NB4 (cell line): Measurements from ENCODE around the gene ZNF423.

ENCODE experiments used
- CTCF ChIP-seq: IDR thresholded peaks from one replicate; pipeline ENCODE4 v1.5.1; 2012; ENCODE audit warnings: low read depth, low read length
- MYC ChIP-seq: IDR thresholded peaks from 2 replicates; pipeline ENCODE4 v1.6.1; 2011; ENCODE audit warnings: low read depth, low read length
- POLR2A ChIP-seq: IDR thresholded peaks from 2 replicates; pipeline ENCODE4 v1.6.1; 2011; ENCODE audit warnings: mild to moderate bottlenecking; ENCODE audit not compliant: insufficient read length; ENCODE audit errors: extremely low read depth

GRCh38 chr16:49587511-49587910, 268.4 kb downstream of the ZNF423 start:
- TF ChIP-seq CTCF (no peak), MYC (no peak), POLR2A (no peak)
